ENCODE measurements around the gene STMN3. TPM values are rescaled to one million over a fixed set of nuclear protein-coding genes. Genes with fewer than 3 reads are reported as not detected.

The STMN3 gene
- total and polyA plus RNA-seq, 4 donors = 0.42 to 2.9 (median 0.91) TPM

DNA sequence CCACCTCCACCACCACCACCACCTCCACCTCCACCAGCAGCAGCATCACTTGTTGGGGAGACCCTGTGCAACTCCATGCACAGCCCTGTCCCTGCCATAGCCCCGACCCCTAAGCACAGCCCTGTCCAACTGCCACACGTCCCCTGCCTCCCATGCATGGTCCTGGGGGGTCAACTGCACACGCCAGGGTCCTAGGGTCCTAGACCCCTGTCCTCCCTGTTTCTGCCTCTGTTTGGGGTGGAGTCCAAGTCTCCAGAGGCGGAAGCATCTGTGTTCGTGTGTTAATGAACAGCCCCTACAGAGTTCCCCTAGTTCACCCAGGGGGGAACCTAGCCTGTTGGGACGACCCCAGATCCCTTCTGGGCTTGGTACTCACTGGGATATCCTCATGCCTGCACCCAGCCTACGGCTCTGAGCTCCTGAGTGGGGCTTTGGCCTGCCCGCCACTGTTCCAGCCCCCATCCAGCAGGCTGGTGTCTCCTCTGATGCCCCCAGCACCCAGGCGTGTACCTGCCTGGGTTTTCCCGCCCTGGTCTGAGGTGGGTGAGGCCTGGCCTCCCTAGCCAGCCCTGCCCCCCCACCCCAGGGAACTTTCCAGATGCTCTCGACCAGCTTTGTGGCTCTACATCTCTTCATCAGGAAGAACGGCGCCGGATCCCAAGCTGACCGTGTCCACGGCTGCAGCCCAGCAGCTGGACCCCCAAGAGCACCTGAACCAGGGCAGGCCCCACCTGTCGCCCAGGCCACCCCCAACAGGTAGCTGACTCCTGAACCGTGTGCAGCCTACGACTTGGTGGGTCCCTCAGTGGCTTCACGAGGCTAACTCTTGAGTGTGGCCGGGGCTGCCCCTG lies 40.7 kb upstream of the STMN3 start (continued):
- TF ChIP-seq MAX (IDR thresholded peaks at IDR 0.05) (no peak), YY1 (IDR thresholded peaks at IDR 0.05) (no peak), RXRA (IDR thresholded peaks at IDR 0.05) (no peak), ZBTB33 (IDR thresholded peaks at IDR 0.05) (no peak), ATF3 (IDR thresholded peaks at IDR 0.05) (no peak), FOXA2 (IDR thresholded peaks at IDR 0.05) (no peak), JUND (IDR thresholded peaks at IDR 0.05) (no peak), RAD21 (IDR thresholded peaks at IDR 0.05) (no peak)

- TF ChIP-seq ATF3 (IDR thresholded peaks at IDR 0.05) = no peak
- no peak for TF ChIP-seq HNF4G (IDR thresholded peaks at IDR 0.05)
- no peak for TF ChIP-seq GABPA (IDR thresholded peaks at IDR 0.05 in 1 of 2, conservative IDR thresholded peaks at IDR 0.05 in 1 of 2)
- no peak for TF ChIP-seq TAF1 (conservative IDR thresholded peaks at IDR 0.05)
- no peak for TF ChIP-seq RXRA (IDR thresholded peaks at IDR 0.05)
- TF ChIP-seq FOXA2 (IDR thresholded peaks at IDR 0.05) = no peak
- no peak overlapping the region for H3K4me3 ChIP-seq (ENCODE audit: low read depth in 1 of 3, low read length in 3 of 3)
- WGBS = 97% methylated on average over 10 of the region's 10 CpGs
- no peak for DNase-seq (ENCODE audit: low spot score)
- peaks cover 0 to 3% (median 0%) of the 10 kb centered on the region in 4 donors for H3K36me3 ChIP-seq (ENCODE audit: control insufficient read depth in 4 of 4, insufficient read depth in 3 of 4, low read depth in 1 of 4, low read length in 3 of 4)
- no peaks in the 10 kb centered on the region for H3K9me3 ChIP-seq (ENCODE audit: control insufficient read depth in 4 of 4, low read length in 3 of 4)
- no peak overlapping the region for H3K9ac ChIP-seq (ENCODE audit: low read depth in 1 of 2, low read length in 2 of 2)
- H3K27ac ChIP-seq (ENCODE audit: low read depth in 1 of 2, low read length in 2 of 2) = no peak overlapping the region
- H3K4me1 ChIP-seq (ENCODE audit: control insufficient read depth in 4 of 4, insufficient read depth in 4 of 4, low read length in 3 of 4) = peaks cover 7 to 22% (median 13%) of the 10 kb centered on the region in 4 donors
- H3K27me3 ChIP-seq (ENCODE audit: control insufficient read depth in 4 of 4, insufficient read depth in 4 of 4, low read length in 3 of 4) = no peaks in the 10 kb centered on the region
Observed at GRCh38 chr20:63693083-63693732, 40.0 kb upstream of the STMN3 start.

DNA sequence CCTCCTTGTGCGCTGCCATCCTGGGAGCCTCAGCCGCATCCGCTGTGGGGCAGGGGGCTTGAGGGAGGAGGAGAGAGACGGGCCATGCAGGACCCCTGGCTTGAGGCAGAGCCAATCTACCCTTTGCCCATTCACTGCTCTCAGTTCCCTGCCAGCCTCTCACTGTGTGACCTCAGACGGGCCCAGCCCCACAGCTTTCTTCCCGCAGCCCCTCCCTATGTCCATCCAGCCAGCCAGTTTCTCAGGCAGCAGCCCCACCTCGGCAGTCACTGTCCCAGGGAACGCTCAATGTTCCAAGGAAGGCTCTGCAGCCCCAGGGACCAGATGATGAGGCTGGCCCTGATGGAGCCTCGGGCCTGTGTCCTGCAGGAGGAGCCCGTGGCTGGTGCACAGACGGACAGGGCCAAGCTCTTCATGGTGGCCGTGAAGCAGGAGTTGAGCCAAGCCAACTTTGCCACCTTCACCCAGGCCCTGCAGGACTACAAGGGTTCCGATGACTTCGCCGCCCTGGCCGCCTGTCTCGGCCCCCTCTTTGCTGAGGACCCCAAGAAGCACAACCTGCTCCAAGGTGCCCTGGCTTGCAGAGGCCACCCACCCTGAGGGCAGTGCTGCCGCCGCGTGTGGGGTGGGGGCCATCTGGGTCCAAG lies 39.3 kb upstream of the STMN3 start:
- Histone ChIP-seq H3K4me3 (ENCODE audit: low read depth in 1 of 3, low read length in 3 of 3) (no peak overlapping the region), H3K9ac (ENCODE audit: low read depth in 1 of 2, low read length in 2 of 2) (no peak overlapping the region), H3K27me3 (ENCODE audit: control insufficient read depth in 4 of 4, insufficient read depth in 4 of 4, low read length in 3 of 4) (no peaks in the 10 kb centered on the region), H3K36me3 (ENCODE audit: control insufficient read depth in 4 of 4, insufficient read depth in 3 of 4, low read depth in 1 of 4, low read length in 3 of 4) (peaks cover 0 to 3% (median 0%) of the 10 kb centered on the region in 4 donors), H3K9me3 (ENCODE audit: control insufficient read depth in 4 of 4, low read length in 3 of 4) (no peaks in the 10 kb centered on the region), H3K27ac (ENCODE audit: low read depth in 1 of 2, low read length in 2 of 2) (no peak overlapping the region), H3K4me1 (ENCODE audit: control insufficient read depth in 4 of 4, insufficient read depth in 4 of 4, low read length in 3 of 4) (peaks cover 6 to 20% (median 11%) of the 10 kb centered on the region in 4 donors)
- 83% methylated on average over 20 of the region's 20 CpGs for WGBS
- DNase-seq (ENCODE audit: low spot score) = no peak
- no peak for TF ChIP-seq EGR1 (IDR thresholded peaks at IDR 0.05; ENCODE audit: low read depth in 2 of 2)
- no peak for TF ChIP-seq RXRA (IDR thresholded peaks at IDR 0.05)
- TF ChIP-seq RAD21 (IDR thresholded peaks at IDR 0.05) = no peak
- no peak for TF ChIP-seq SP1 (IDR thresholded peaks at IDR 0.05)
- no peak for TF ChIP-seq ATF3 (IDR thresholded peaks at IDR 0.05)
- TF ChIP-seq, protein P1, sequence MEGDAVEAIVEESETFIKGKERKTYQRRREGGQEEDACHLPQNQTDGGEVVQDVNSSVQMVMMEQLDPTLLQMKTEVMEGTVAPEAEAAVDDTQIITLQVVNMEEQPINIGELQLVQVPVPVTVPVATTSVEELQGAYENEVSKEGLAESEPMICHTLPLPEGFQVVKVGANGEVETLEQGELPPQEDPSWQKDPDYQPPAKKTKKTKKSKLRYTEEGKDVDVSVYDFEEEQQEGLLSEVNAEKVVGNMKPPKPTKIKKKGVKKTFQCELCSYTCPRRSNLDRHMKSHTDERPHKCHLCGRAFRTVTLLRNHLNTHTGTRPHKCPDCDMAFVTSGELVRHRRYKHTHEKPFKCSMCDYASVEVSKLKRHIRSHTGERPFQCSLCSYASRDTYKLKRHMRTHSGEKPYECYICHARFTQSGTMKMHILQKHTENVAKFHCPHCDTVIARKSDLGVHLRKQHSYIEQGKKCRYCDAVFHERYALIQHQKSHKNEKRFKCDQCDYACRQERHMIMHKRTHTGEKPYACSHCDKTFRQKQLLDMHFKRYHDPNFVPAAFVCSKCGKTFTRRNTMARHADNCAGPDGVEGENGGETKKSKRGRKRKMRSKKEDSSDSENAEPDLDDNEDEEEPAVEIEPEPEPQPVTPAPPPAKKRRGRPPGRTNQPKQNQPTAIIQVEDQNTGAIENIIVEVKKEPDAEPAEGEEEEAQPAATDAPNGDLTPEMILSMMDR (IDR thresholded peaks at IDR 0.05; ENCODE audit: low read depth, low read length, missing input control) = no peak
- TF ChIP-seq NR2F2 (IDR thresholded peaks at IDR 0.05) = no peak
- TF ChIP-seq JUND (IDR thresholded peaks at IDR 0.05) = no peak
- TF ChIP-seq YY1 (IDR thresholded peaks at IDR 0.05) = no peak
- TF ChIP-seq FOXA2 (IDR thresholded peaks at IDR 0.05) = no peak
- no peak for TF ChIP-seq HNF4G (IDR thresholded peaks at IDR 0.05)
- TF ChIP-seq TAF1 (conservative IDR thresholded peaks at IDR 0.05) = no peak
- no peak for TF ChIP-seq GABPA (IDR thresholded peaks at IDR 0.05 in 1 of 2, conservative IDR thresholded peaks at IDR 0.05 in 1 of 2)
- TF ChIP-seq ZBTB33 (IDR thresholded peaks at IDR 0.05) = no peak
- no peak for TF ChIP-seq FOXA1 (IDR thresholded peaks at IDR 0.05)
